Muscle layer of duodenum (tissue), 2 donors: ENCODE data around the gene GLCCI1.

Experiments used
- H3K27ac ChIP-seq: one replicate; pipeline ENCODE4 v1.7.0; 2013; ENCODE audit warnings: mild to moderate bottlenecking, low read length
- H3K27me3 ChIP-seq: one replicate; pipeline ENCODE4 v1.7.0; 2013; ENCODE audit warnings: low read depth, mild to moderate bottlenecking, control low read depth, low read length
- H3K36me3 ChIP-seq, 2 donors: one replicate each; pipeline ENCODE4 v1.7.0; 2013; ENCODE audit warnings: low read length in 2 of 2, control low read depth in 1 of 2, mild to moderate bottlenecking in 1 of 2; ENCODE audit not compliant: insufficient read depth in 2 of 2, control insufficient read depth in 1 of 2
- H3K4me1 ChIP-seq, 2 donors: one replicate each; pipeline ENCODE4 v1.7.0; 2013; ENCODE audit warnings: low read length in 2 of 2, mild to moderate bottlenecking in 2 of 2, control low read depth in 1 of 2, moderate library complexity in 1 of 2; ENCODE audit not compliant: insufficient read depth in 2 of 2, control insufficient read depth in 1 of 2
- H3K4me3 ChIP-seq, 2 donors: one replicate each; pipeline ENCODE4 v1.7.0; 2013; ENCODE audit warnings: low read length in 2 of 2, low read depth in 1 of 2, mild to moderate bottlenecking in 1 of 2
- H3K9me3 ChIP-seq, 2 donors: one replicate each; pipeline ENCODE4 v1.7.0; 2013; ENCODE audit warnings: low read length in 2 of 2, control low read depth in 1 of 2, mild to moderate bottlenecking in 1 of 2; ENCODE audit not compliant: control insufficient read depth in 1 of 2
- donor health status: healthy.

Gene GLCCI1

GRCh38 chr7:8125680-8126444 is 157.3 kb downstream of the GLCCI1 start:
- Histone ChIP-seq H3K27me3 (no peaks in the 10 kb centered on the region), H3K27ac (no peak overlapping the region), H3K4me1 (no peaks in the 10 kb centered on the region), H3K4me3 (no peak overlapping the region), H3K36me3 (no peaks in the 10 kb centered on the region), H3K9me3 (no peaks in the 10 kb centered on the region)

- Histone ChIP-seq H3K27ac (no peak overlapping the region), H3K4me1 (no peaks in the 10 kb centered on the region), H3K9me3 (no peaks in the 10 kb centered on the region), H3K27me3 (no peaks in the 10 kb centered on the region), H3K36me3 (no peaks in the 10 kb centered on the region), H3K4me3 (no peak overlapping the region)
Measured at GRCh38 chr7:8126601-8127167, 158.1 kb downstream of the GLCCI1 start.

GRCh38 chr7:8128449-8129317 is 160.1 kb downstream of the GLCCI1 start:
- Histone ChIP-seq H3K9me3 (no peaks in the 10 kb centered on the region), H3K27ac (no peak overlapping the region), H3K36me3 (no peaks in the 10 kb centered on the region), H3K27me3 (no peaks in the 10 kb centered on the region), H3K4me3 (no peak overlapping the region), H3K4me1 (no peaks in the 10 kb centered on the region)

DNA sequence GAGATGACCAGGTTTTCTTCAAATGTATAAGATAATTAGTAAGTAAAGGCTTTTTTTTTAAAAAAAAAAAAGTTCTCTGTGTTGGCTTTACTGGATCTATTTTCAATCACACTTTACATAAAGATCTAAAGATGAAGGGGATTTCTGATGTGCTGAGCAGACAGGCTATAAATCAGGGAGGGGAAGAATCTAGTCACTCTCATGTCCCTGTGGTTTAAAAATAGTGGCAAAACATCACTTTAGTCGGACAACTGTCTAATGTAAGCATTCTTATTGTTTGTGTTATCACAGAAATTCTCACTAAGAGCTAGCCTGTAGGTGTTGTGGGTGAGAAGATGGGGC is 160.7 kb downstream of the GLCCI1 start:
- H3K4me3 ChIP-seq = no peak overlapping the region
- no peaks in the 10 kb centered on the region for H3K4me1 ChIP-seq
- no peaks in the 10 kb centered on the region for H3K9me3 ChIP-seq
- no peaks in the 10 kb centered on the region for H3K36me3 ChIP-seq
- H3K27ac ChIP-seq = no peak overlapping the region
- H3K27me3 ChIP-seq = no peaks in the 10 kb centered on the region

DNA sequence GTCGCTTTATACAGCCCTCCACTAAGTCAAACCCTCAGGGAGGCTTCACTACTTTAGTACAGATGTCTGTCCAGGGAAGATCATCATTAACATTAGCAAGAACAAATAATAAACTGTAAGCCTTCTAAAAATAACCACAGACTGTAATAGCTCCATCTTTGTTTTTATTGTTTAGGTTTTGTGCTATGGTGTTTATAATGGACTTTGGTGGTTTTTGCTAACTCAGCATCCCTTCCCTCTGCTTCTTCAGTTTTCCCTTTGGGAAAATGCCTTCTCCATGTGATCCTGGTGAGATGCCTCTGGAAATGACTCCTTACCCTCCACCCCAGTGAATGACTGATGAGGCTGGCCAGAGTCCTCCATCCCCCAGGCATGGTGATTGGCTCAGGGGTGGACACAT is 162.1 kb downstream of the GLCCI1 start:
- Histone ChIP-seq H3K4me1 (no peaks in the 10 kb centered on the region), H3K27me3 (no peaks in the 10 kb centered on the region), H3K9me3 (no peaks in the 10 kb centered on the region), H3K4me3 (no peak overlapping the region), H3K36me3 (no peaks in the 10 kb centered on the region), H3K27ac (no peak overlapping the region)

DNA sequence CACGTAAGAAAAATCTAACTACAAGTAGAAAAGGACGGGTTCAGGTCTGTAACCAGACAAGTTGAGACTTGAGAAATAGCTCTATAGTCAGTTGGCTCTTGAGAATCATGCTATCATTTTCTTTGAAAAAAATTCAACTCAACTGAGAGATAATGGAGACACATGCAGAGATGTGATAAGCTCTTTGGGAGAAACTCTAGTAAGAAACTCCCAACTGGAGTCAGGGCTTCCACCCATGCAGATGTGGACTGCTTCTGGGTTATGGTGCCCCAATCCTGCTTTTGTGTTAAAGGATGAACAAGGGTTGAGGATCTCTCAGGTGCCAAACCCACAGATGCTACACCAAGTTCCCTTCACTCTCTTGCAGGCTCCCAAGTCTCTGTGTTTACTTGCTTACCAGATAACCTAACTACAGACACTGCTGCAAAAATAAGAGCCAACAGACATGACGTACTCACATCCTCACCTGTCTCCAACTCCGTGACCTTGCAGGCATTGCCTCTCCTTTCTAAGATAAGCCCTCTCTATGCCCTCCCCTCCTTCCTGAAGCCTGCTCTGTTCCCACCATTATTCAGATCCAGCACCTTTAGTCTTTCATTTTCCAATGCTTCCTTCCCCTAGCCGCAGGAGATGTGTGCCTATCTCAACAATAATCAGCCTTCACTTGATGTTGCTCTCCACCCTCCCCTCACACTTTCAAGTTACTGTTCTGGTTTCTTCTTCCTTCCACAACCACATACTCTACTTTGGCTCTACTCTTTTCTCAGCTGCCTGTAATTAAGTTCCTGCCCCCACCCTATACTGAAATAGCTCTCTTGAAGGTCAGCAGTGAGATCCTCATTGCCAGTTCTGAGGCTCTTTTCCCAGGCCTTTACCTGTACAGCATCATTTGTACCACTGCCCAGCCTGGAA is 163.4 kb downstream of the GLCCI1 start:
- Histone ChIP-seq H3K9me3 (no peaks in the 10 kb centered on the region), H3K36me3 (no peaks in the 10 kb centered on the region), H3K4me3 (no peak overlapping the region), H3K27me3 (no peaks in the 10 kb centered on the region), H3K4me1 (no peaks in the 10 kb centered on the region), H3K27ac (no peak overlapping the region)

GRCh38 chr7:8133188-8133848 is 164.7 kb downstream of the GLCCI1 start:
- Histone ChIP-seq H3K27ac (no peak overlapping the region), H3K4me3 (no peak overlapping the region), H3K27me3 (no peaks in the 10 kb centered on the region), H3K4me1 (no peaks in the 10 kb centered on the region), H3K9me3 (no peaks in the 10 kb centered on the region), H3K36me3 (no peaks in the 10 kb centered on the region)

DNA sequence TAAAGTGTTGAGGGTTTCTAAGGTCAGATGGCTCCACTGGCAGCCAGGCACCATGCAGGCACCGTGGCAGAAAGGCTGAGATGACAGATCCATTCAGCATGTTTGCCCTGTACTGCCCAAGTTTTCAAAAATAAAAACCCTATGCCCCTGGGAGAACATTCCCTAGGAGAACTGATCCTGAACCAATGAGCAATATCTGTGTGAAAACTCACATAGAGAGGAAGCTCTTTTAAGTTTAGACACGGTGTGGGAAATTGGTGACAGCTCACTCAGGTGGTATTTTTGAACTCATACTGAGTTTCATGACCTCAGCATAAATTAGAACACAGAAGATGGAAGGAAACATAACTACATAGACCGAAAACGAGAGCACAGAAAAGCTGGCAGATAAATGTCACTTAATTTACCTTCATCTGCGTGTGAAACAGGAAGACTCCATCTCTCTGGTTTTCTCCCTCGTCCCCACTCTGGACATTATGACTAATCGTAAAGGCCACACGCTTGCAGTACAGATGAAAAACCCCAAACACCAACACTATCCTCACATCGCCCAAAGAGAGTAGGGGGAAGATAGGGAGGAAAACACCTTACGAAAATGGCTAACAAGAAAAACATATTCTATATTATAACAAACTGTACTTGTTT is 165.6 kb downstream of the GLCCI1 start:
- Histone ChIP-seq H3K36me3 (no peaks in the 10 kb centered on the region), H3K27me3 (no peaks in the 10 kb centered on the region), H3K9me3 (no peaks in the 10 kb centered on the region), H3K4me1 (no peaks in the 10 kb centered on the region), H3K4me3 (no peak overlapping the region), H3K27ac (no peak overlapping the region)

- H3K27me3 ChIP-seq = no peaks in the 10 kb centered on the region
Measured at GRCh38 chr7:8135417-8135816, 166.8 kb downstream of the GLCCI1 start.

GRCh38 chr7:8136051-8136730 is 167.6 kb downstream of the GLCCI1 start:
- H3K27me3 ChIP-seq = no peaks in the 10 kb centered on the region
- no peak overlapping the region for H3K4me3 ChIP-seq
- H3K36me3 ChIP-seq = no peaks in the 10 kb centered on the region
- H3K27ac ChIP-seq = no peak overlapping the region
- H3K4me1 ChIP-seq = no peaks in the 10 kb centered on the region
- H3K9me3 ChIP-seq = no peaks in the 10 kb centered on the region

More at GRCh38 chr7:8135417-8135816, 166.8 kb downstream of the GLCCI1 start:
- Histone ChIP-seq H3K27ac (no peak overlapping the region), H3K9me3 (no peaks in the 10 kb centered on the region), H3K4me1 (no peaks in the 10 kb centered on the region), H3K4me3 (no peak overlapping the region), H3K36me3 (no peaks in the 10 kb centered on the region)
